ENCODE measurements around the gene PTPA.

- TF ChIP-seq CTCF (conservative IDR thresholded peaks at IDR 0.05 in 1 of 2, IDR thresholded peaks at IDR 0.05 in 1 of 2; ENCODE audit: low read depth in 1 of 2, low read length in 2 of 2) (no peak), EZH2 (IDR thresholded peaks at IDR 0.05; ENCODE audit: low read length, missing control alignments) (no peak)
Observed at GRCh38 chr9:129101279-129101678, 9.9 kb upstream of the PTPA start.
